ENCODE measurements around the gene UNC13B.

UNC13B gene

GRCh38 chr9:35431467-35431866, 269.7 kb downstream of the UNC13B start:
- no peaks in the 10 kb centered on the region; the same call in 1 of the 2 replicates for H3K9me3 ChIP-seq (ENCODE audit: insufficient read depth, low read length)
- DNase-seq (ENCODE audit: low read depth, low spot score) = no peak
- H3K4me1 ChIP-seq (ENCODE audit: insufficient read depth, insufficient read length) = no peaks in the 10 kb centered on the region
- no peak overlapping the region for H3K9ac ChIP-seq (ENCODE audit: insufficient read length, low read depth)
- no peak overlapping the region for H3K4me3 ChIP-seq (ENCODE audit: insufficient read length, low read depth)
- no peaks in the 10 kb centered on the region for H3K36me3 ChIP-seq (ENCODE audit: insufficient read depth, insufficient read length, low read length)
- H3K27me3 ChIP-seq (ENCODE audit: insufficient read depth, insufficient read length) = no peaks in the 10 kb centered on the region
- TF ChIP-seq YY1 (IDR thresholded peaks at IDR 0.05; ENCODE audit: insufficient read depth, insufficient read length) = no peak
- TF ChIP-seq ZNF274 (IDR thresholded peaks at IDR 0.05; ENCODE audit: low read depth, low read length) = no peak

GRCh38 chr9:35432076-35432475, 270.3 kb downstream of the UNC13B start:
- no peak overlapping the region for H3K9ac ChIP-seq (ENCODE audit: insufficient read length, low read depth)
- H3K9me3 ChIP-seq (ENCODE audit: insufficient read depth, low read length) = no peaks in the 10 kb centered on the region; the same call in 1 of the 2 replicates
- H3K4me1 ChIP-seq (ENCODE audit: insufficient read depth, insufficient read length) = no peaks in the 10 kb centered on the region
- no peaks in the 10 kb centered on the region for H3K36me3 ChIP-seq (ENCODE audit: insufficient read depth, insufficient read length, low read length)
- DNase-seq (ENCODE audit: low read depth, low spot score) = no peak
- no peaks in the 10 kb centered on the region for H3K27me3 ChIP-seq (ENCODE audit: insufficient read depth, insufficient read length)
- TF ChIP-seq ZNF274 (IDR thresholded peaks at IDR 0.05; ENCODE audit: low read depth, low read length) = no peak
- H3K4me3 ChIP-seq (ENCODE audit: insufficient read length, low read depth) = no peak overlapping the region

GRCh38 chr9:35436933-35437332, 275.1 kb downstream of the UNC13B start:
- Histone ChIP-seq H3K36me3 (ENCODE audit: insufficient read depth, insufficient read length, low read length) (no peaks in the 10 kb centered on the region), H3K4me1 (ENCODE audit: insufficient read depth, insufficient read length) (no peaks in the 10 kb centered on the region)
- TF ChIP-seq SUZ12 (IDR thresholded peaks at IDR 0.05; ENCODE audit: extremely low read depth, insufficient read depth, insufficient read length) = no peak

GRCh38 chr9:35446012-35446411, 284.2 kb downstream of the UNC13B start:
- H3K4me1 ChIP-seq (ENCODE audit: insufficient read depth, insufficient read length) = no peaks in the 10 kb centered on the region
- TF ChIP-seq YY1 (IDR thresholded peaks at IDR 0.05; ENCODE audit: insufficient read depth, insufficient read length) (no peak), SUZ12 (IDR thresholded peaks at IDR 0.05; ENCODE audit: extremely low read depth, insufficient read depth, insufficient read length) (no peak), ZNF274 (IDR thresholded peaks at IDR 0.05; ENCODE audit: low read depth, low read length) (no peak)
- H3K9ac ChIP-seq (ENCODE audit: insufficient read length, low read depth) = no peak overlapping the region
- H3K36me3 ChIP-seq (ENCODE audit: insufficient read depth, insufficient read length, low read length) = no peaks in the 10 kb centered on the region
- peaks cover 2% of the 10 kb centered on the region for H3K27me3 ChIP-seq (ENCODE audit: insufficient read depth, insufficient read length)
- H3K4me3 ChIP-seq (ENCODE audit: insufficient read length, low read depth) = no peak overlapping the region
- no peaks in the 10 kb centered on the region for H3K9me3 ChIP-seq (ENCODE audit: insufficient read depth, low read length)
- DNase-seq (ENCODE audit: low read depth, low spot score) = no peak

More at GRCh38 chr9:35436933-35437332, 275.1 kb downstream of the UNC13B start:
- Histone ChIP-seq H3K27me3 (ENCODE audit: insufficient read depth, insufficient read length) (no peaks in the 10 kb centered on the region), H3K9ac (ENCODE audit: insufficient read length, low read depth) (no peak overlapping the region), H3K4me3 (ENCODE audit: insufficient read length, low read depth) (no peak overlapping the region), H3K9me3 (ENCODE audit: insufficient read depth, low read length) (no peaks in the 10 kb centered on the region)
- no peak for DNase-seq (ENCODE audit: low read depth, low spot score)

DNA sequence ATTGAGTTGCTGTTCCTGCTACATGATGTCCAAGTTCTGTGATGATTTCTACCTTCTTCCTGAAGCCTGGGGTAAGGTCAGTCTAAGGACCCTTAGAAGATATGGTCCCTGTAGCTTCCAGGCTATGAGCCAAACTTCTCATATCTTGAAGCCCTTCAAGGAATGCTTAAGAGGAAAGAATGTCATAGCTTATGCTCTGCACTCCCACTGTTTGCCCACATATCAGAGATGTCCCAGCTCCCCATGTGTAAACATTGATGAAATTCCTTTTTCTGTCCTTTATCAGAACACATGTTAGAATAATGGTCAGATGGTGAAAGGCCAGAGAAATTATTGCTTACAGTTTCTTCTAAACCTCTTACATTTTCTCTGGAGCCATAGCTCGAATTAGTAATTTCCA, 286.7 kb downstream of the UNC13B start:
- DNase-seq (ENCODE audit: low read depth, low spot score) = no peak
- TF ChIP-seq YY1 (IDR thresholded peaks at IDR 0.05; ENCODE audit: insufficient read depth, insufficient read length) (no peak), SUZ12 (IDR thresholded peaks at IDR 0.05; ENCODE audit: extremely low read depth, insufficient read depth, insufficient read length) (no peak), ZNF274 (IDR thresholded peaks at IDR 0.05; ENCODE audit: low read depth, low read length) (no peak)
- peaks cover 2% of the 10 kb centered on the region for H3K4me1 ChIP-seq (ENCODE audit: insufficient read depth, insufficient read length)
- no peak overlapping the region for H3K9ac ChIP-seq (ENCODE audit: insufficient read length, low read depth)
- peaks cover 2% of the 10 kb centered on the region for H3K27me3 ChIP-seq (ENCODE audit: insufficient read depth, insufficient read length)
- H3K36me3 ChIP-seq (ENCODE audit: insufficient read depth, insufficient read length, low read length) = no peaks in the 10 kb centered on the region
- peaks cover 8% of the 10 kb centered on the region; the same call in 1 of the 2 replicates for H3K9me3 ChIP-seq (ENCODE audit: insufficient read depth, low read length)
- H3K4me3 ChIP-seq (ENCODE audit: insufficient read length, low read depth) = no peak overlapping the region

DNA sequence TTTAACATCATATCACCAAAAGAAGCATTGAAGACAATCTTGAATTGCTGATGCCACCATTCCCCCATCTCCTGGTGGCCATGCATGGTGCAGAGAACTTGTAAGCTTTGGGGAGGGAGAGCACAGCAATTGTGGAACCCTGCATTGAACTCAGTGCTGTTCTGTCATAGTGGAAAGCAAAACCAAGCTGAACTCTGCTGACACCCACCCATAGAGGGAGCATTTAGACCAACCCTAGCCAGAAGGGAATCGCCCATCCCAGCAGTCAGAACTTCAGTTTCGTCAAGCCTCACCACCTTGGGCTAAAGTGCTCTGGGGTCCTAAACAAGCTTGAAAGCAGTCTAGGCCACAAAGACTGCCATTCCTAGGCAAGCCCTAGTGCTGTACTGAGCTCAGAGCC, 290.7 kb downstream of the UNC13B start:
- H3K27me3 ChIP-seq (ENCODE audit: insufficient read depth, insufficient read length) = peaks cover 2% of the 10 kb centered on the region
- no peak overlapping the region for H3K9ac ChIP-seq (ENCODE audit: insufficient read length, low read depth)
- no peaks in the 10 kb centered on the region for H3K36me3 ChIP-seq (ENCODE audit: insufficient read depth, insufficient read length, low read length)
- peaks cover 8% of the 10 kb centered on the region; the same call in 1 of the 2 replicates for H3K9me3 ChIP-seq (ENCODE audit: insufficient read depth, low read length)
- peaks cover 2% of the 10 kb centered on the region for H3K4me1 ChIP-seq (ENCODE audit: insufficient read depth, insufficient read length)
- TF ChIP-seq YY1 (IDR thresholded peaks at IDR 0.05; ENCODE audit: insufficient read depth, insufficient read length) (no peak), ZNF274 (IDR thresholded peaks at IDR 0.05; ENCODE audit: low read depth, low read length) (no peak), SUZ12 (IDR thresholded peaks at IDR 0.05; ENCODE audit: extremely low read depth, insufficient read depth, insufficient read length) (no peak)
- no peak overlapping the region for H3K4me3 ChIP-seq (ENCODE audit: insufficient read length, low read depth)
- no peak for DNase-seq (ENCODE audit: low read depth, low spot score)

- no peak for DNase-seq (ENCODE audit: low read depth, low spot score)
- H3K4me1 ChIP-seq (ENCODE audit: insufficient read depth, insufficient read length) = peaks cover 2% of the 10 kb centered on the region
- H3K27me3 ChIP-seq (ENCODE audit: insufficient read depth, insufficient read length) = no peaks in the 10 kb centered on the region
- H3K9ac ChIP-seq (ENCODE audit: insufficient read length, low read depth) = no peak overlapping the region
- no peak for TF ChIP-seq SUZ12 (IDR thresholded peaks at IDR 0.05; ENCODE audit: extremely low read depth, insufficient read depth, insufficient read length)
- TF ChIP-seq YY1 (IDR thresholded peaks at IDR 0.05; ENCODE audit: insufficient read depth, insufficient read length) = no peak
- no peak for TF ChIP-seq ZNF274 (IDR thresholded peaks at IDR 0.05; ENCODE audit: low read depth, low read length)
- H3K9me3 ChIP-seq (ENCODE audit: insufficient read depth, low read length) = peaks cover 8% of the 10 kb centered on the region; the same call in 1 of the 2 replicates
- no peak overlapping the region for H3K4me3 ChIP-seq (ENCODE audit: insufficient read length, low read depth)
- no peaks in the 10 kb centered on the region for H3K36me3 ChIP-seq (ENCODE audit: insufficient read depth, insufficient read length, low read length)
Measured at GRCh38 chr9:35453786-35454185, 292.0 kb downstream of the UNC13B start.
